OCI-LY7 (cell line): ENCODE data around the gene RNF32. TPM values are rescaled to one million over a fixed set of nuclear protein-coding genes. Genes with fewer than 3 reads are reported as not detected.

Source experiments
- BruUV-seq: library from RNA; stranded (reverse); fragments of 400-500 nt; replicated peaks from 2 replicates; lab custom pipeline; 2021; lab: Mats Ljungman, UMichigan
- CTCF ChIA-PET: fragments of 300-600 bp; sonication (Branson Sonifier 250); formaldehyde crosslinking; loops from one replicate; lab custom pipeline; 2022; ENCODE audit warnings: antibody characterized with exemption; ENCODE audit not compliant: unreplicated experiment; lab: Charles Lee
- POLR2A ChIA-PET: fragments of 300-600 bp; sonication (Branson Sonifier 250); formaldehyde crosslinking; loops from one replicate; lab custom pipeline; 2022; ENCODE audit warnings: antibody characterized with exemption; lab: Charles Lee
- DNase-seq: peaks from one replicate; pipeline ENCODE4 v3.0.0-alpha.2; 2015; ENCODE audit warnings: low spot score
- H2AFZ ChIP-seq: fragments of 200-600 bp; sonication (generic), shearing (Covaris generic); 2 replicates; pipeline ENCODE4 v1.6.1; 2014; ENCODE audit warnings: mild to moderate bottlenecking, antibody characterized with exemption, low read length, moderate library complexity
- H3K27ac ChIP-seq: fragments of 200-600 bp; sonication (generic); 2 replicates; pipeline ENCODE4 v1.5.1; 2014; ENCODE audit warnings: mixed run types, low read depth, mild to moderate bottlenecking, moderate library complexity, low read length, inconsistent platforms; ENCODE audit not compliant: poor library complexity, severe bottlenecking
- H3K36me3 ChIP-seq: fragments of 200-600 bp; sonication (generic); 2 replicates; pipeline ENCODE4 v1.6.1; 2014; ENCODE audit warnings: mild to moderate bottlenecking, antibody characterized with exemption, low read length, moderate library complexity, mixed read lengths; ENCODE audit not compliant: insufficient read depth
- H3K4me1 ChIP-seq: fragments of 200-600 bp; sonication (generic); 2 replicates; pipeline ENCODE4 v1.5.1; 2014; ENCODE audit warnings: mild to moderate bottlenecking, low read length; ENCODE audit not compliant: insufficient read depth, poor library complexity, severe bottlenecking
- H3K4me2 ChIP-seq: fragments of 200-600 bp; sonication (generic); 2 replicates; pipeline ENCODE4 v1.6.1; 2014; ENCODE audit warnings: mild to moderate bottlenecking, low read length
- H3K4me3 ChIP-seq: fragments of 200-600 bp; sonication (generic); 2 replicates; pipeline ENCODE4 v1.5.1; 2014; ENCODE audit warnings: mild to moderate bottlenecking, low read depth, low read length; ENCODE audit not compliant: poor library complexity, severe bottlenecking
- H3K79me2 ChIP-seq: fragments of 200-600 bp; sonication (generic); 2 replicates; pipeline ENCODE4 v1.6.1; 2016; ENCODE audit warnings: low read depth, mild to moderate bottlenecking, low read length, moderate library complexity, mixed read lengths; ENCODE audit not compliant: insufficient read depth
- H3K9me2 ChIP-seq: fragments of 200-600 bp; sonication (generic); 2 replicates; pipeline ENCODE4 v1.6.1; 2016; ENCODE audit warnings: mild to moderate bottlenecking, low read length, mixed read lengths; ENCODE audit not compliant: insufficient read depth
- H3K9me3 ChIP-seq: fragments of 200-600 bp; sonication (generic); 2 replicates; pipeline ENCODE4 v1.6.1; 2014; ENCODE audit warnings: mild to moderate bottlenecking, mixed run types, low read length, mixed read lengths
- H4K20me1 ChIP-seq: fragments of 200-600 bp; sonication (generic); 2 replicates; pipeline ENCODE4 v1.6.1; 2014; ENCODE audit warnings: mild to moderate bottlenecking, antibody characterized with exemption, low read length, moderate library complexity, mixed read lengths; ENCODE audit not compliant: insufficient read depth
- CTCF ChIP-seq: fragments of 200-600 bp; sonication (generic); conservative IDR thresholded peaks from 2 replicates; pipeline ENCODE4 v1.5.1; 2014; ENCODE audit warnings: mild to moderate bottlenecking, antibody characterized with exemption, low read length, moderate library complexity, mixed read lengths
- EZH2phosphoT487 ChIP-seq: fragments of 200-600 bp; sonication (generic); IDR thresholded peaks from 2 replicates; pipeline ENCODE4 v1.6.1; 2018; ENCODE audit warnings: low read depth, borderline replicate concordance, mild to moderate bottlenecking, mixed run types, antibody characterized with exemption, low read length, moderate library complexity, mixed read lengths
- intact Hi-C: fragments of 100-400 bp; cut with micrococcal nuclease; formaldehyde crosslinking; loops from one replicate; pipeline ENCODE4 v1.10.0; 2022; ENCODE audit not compliant: unreplicated experiment
- total RNA-seq, 2 experiments: library from RNA; depleted of rRNA in 1 of 2; stranded (reverse); fragments of >200 nt in 1 of 2; shearing (Covaris generic) in 1 of 2; gene quantifications; 2 replicates each; pipeline ENCODE4 v1.2.3, GENCODE V29; 2014 to 2022

RNF32 gene
- total RNA-seq, 2 experiments from 2014 or later: 3.2 to 3.9 TPM

- Histone ChIP-seq H3K36me3 (no peaks in the 10 kb centered on the region), H2AFZ (no peak overlapping the region), H3K9me3 (no peaks in the 10 kb centered on the region), H3K4me1 (no peaks in the 10 kb centered on the region), H4K20me1 (no peaks in the 10 kb centered on the region), H3K27ac (no peak overlapping the region), H3K79me2 (no peaks in the 10 kb centered on the region), H3K9me2 (no peaks in the 10 kb centered on the region), H3K4me2 (no peak overlapping the region), H3K4me3 (no peak overlapping the region)
- BruUV-seq: no TSS peak
- DNase-seq: no peak
- TF ChIP-seq EZH2phosphoT487 (no peak), CTCF (no peak)
- CTCF ChIA-PET: no interaction called here
- intact Hi-C loops: no loop called here
- POLR2A ChIA-PET: no interaction called here
Observed at GRCh38 chr7:156594283-156595080, 46.1 kb upstream of the RNF32 start.

GRCh38 chr7:156600496-156600895 lies 40.1 kb upstream of the RNF32 start:
- no peak for TF ChIP-seq CTCF
- no peak for TF ChIP-seq EZH2phosphoT487
- H3K9me2 ChIP-seq: no peaks in the 10 kb centered on the region
- no peaks in the 10 kb centered on the region for H3K9me3 ChIP-seq
- no peak overlapping the region for H2AFZ ChIP-seq
- H3K79me2 ChIP-seq: no peaks in the 10 kb centered on the region
- H3K36me3 ChIP-seq: no peaks in the 10 kb centered on the region
- no peaks in the 10 kb centered on the region for H4K20me1 ChIP-seq
- intact Hi-C loops: no loop called here
- H3K27ac ChIP-seq: no peak overlapping the region
- H3K4me1 ChIP-seq: no peaks in the 10 kb centered on the region
- ChIA-PET POLR2A (no interaction called here), CTCF (no interaction called here)
- DNase-seq: no peak
- no peak overlapping the region for H3K4me2 ChIP-seq
- BruUV-seq: no TSS peak
- no peak overlapping the region for H3K4me3 ChIP-seq

- DNase-seq: no peak
- BruUV-seq: no TSS peak
- ChIA-PET CTCF (no interaction called here), POLR2A (no interaction called here)
- no peaks in the 10 kb centered on the region for H3K4me1 ChIP-seq
- TF ChIP-seq EZH2phosphoT487 (no peak), CTCF (no peak)
- H3K36me3 ChIP-seq: no peaks in the 10 kb centered on the region
- H3K9me2 ChIP-seq: no peaks in the 10 kb centered on the region
- no peak overlapping the region for H3K27ac ChIP-seq
- H3K79me2 ChIP-seq: no peaks in the 10 kb centered on the region
- no peaks in the 10 kb centered on the region for H4K20me1 ChIP-seq
- H2AFZ ChIP-seq: no peak overlapping the region
- intact Hi-C loops: no loop called here
- no peak overlapping the region for H3K4me3 ChIP-seq
- no peaks in the 10 kb centered on the region for H3K9me3 ChIP-seq
- H3K4me2 ChIP-seq: no peak overlapping the region
Observed at GRCh38 chr7:156602283-156602682, 38.3 kb upstream of the RNF32 start.
